T-helper 2 cell treated with Interferon-gamma antibody and Interleukin-4, amounts not matched to agents 5 μg/mL and 100 μg/mL, for 36 hours (primary cell): ENCODE measurements around the gene BRD1.
A peak's percentile ranks its signal among the peaks of the same experiment; 100 is the strongest.

Source experiments
- DNase-seq: peaks from one replicate; pipeline ENCODE4 v3.0.0; 2021; ENCODE audit warnings: low spot score
- H3K27ac Mint-ChIP-seq: one replicate; pipeline ENCODE4 v1.8.0; 2021; ENCODE audit warnings: mild to moderate bottlenecking, mixed read lengths
- H3K27me3 Mint-ChIP-seq: one replicate; pipeline ENCODE4 v1.8.0; 2021; ENCODE audit warnings: low read depth, mixed read lengths
- H3K36me3 Mint-ChIP-seq: one replicate; pipeline ENCODE4 v1.8.0; 2021; ENCODE audit warnings: low read depth, mixed read lengths
- H3K4me1 Mint-ChIP-seq: one replicate; pipeline ENCODE4 v1.8.0; 2021; ENCODE audit warnings: low read depth, mixed read lengths
- H3K4me3 Mint-ChIP-seq: one replicate; pipeline ENCODE4 v1.8.0; 2022; ENCODE audit warnings: mild to moderate bottlenecking, moderate library complexity, mixed read lengths
- H3K9me3 Mint-ChIP-seq: one replicate; pipeline ENCODE4 v1.8.0; 2021; ENCODE audit warnings: mixed read lengths

BRD1 gene

GRCh38 chr22:49849161-49850020 lies 21.7 kb upstream of the BRD1 start:
- Mint-ChIP-seq H3K36me3 (no peaks in the 10 kb centered on the region), H3K27me3 (peaks cover 39% of the 10 kb centered on the region), H3K9me3 (no peaks in the 10 kb centered on the region), H3K4me1 (peaks cover 22% of the 10 kb centered on the region), H3K4me3 (peak overlapping the region; percentile 70), H3K27ac (no peak overlapping the region)
- DNase-seq: no peak

- Mint-ChIP-seq H3K27ac (no peak overlapping the region), H3K9me3 (no peaks in the 10 kb centered on the region), H3K4me3 (no peak overlapping the region), H3K36me3 (no peaks in the 10 kb centered on the region), H3K27me3 (peaks cover 42% of the 10 kb centered on the region), H3K4me1 (peaks cover 22% of the 10 kb centered on the region)
- DNase-seq: no peak
Measured at GRCh38 chr22:49848690-49849160, 21.1 kb upstream of the BRD1 start.

GRCh38 chr22:49847751-49848689 lies 20.3 kb upstream of the BRD1 start:
- H3K27me3 Mint-ChIP-seq: peaks cover 42% of the 10 kb centered on the region
- no peak for DNase-seq
- peak overlapping the region; percentile 54 for H3K4me3 Mint-ChIP-seq
- no peak overlapping the region for H3K27ac Mint-ChIP-seq
- no peaks in the 10 kb centered on the region for H3K36me3 Mint-ChIP-seq
- peaks cover 22% of the 10 kb centered on the region for H3K4me1 Mint-ChIP-seq
- H3K9me3 Mint-ChIP-seq: no peaks in the 10 kb centered on the region

GRCh38 chr22:49845666-49846459 lies 18.2 kb upstream of the BRD1 start:
- DNase-seq: no peak
- Mint-ChIP-seq H3K9me3 (no peaks in the 10 kb centered on the region), H3K4me3 (no peak overlapping the region), H3K27me3 (peaks cover 46% of the 10 kb centered on the region), H3K36me3 (no peaks in the 10 kb centered on the region), H3K27ac (no peak overlapping the region), H3K4me1 (peaks cover 13% of the 10 kb centered on the region)

- Mint-ChIP-seq H3K27ac (no peak overlapping the region), H3K36me3 (no peaks in the 10 kb centered on the region), H3K27me3 (peaks cover 43% of the 10 kb centered on the region), H3K9me3 (no peaks in the 10 kb centered on the region), H3K4me3 (no peak overlapping the region), H3K4me1 (peaks cover 11% of the 10 kb centered on the region)
- DNase-seq: no peak
Measured at GRCh38 chr22:49845241-49845640, 17.6 kb upstream of the BRD1 start.

- H3K4me3 Mint-ChIP-seq: peak overlapping the region; percentile 91
- DNase-seq: peak; percentile 92
- peaks cover 32% of the 10 kb centered on the region for H3K4me1 Mint-ChIP-seq
- peak overlapping the region; percentile 90 for H3K27ac Mint-ChIP-seq
- peaks cover 9% of the 10 kb centered on the region for H3K27me3 Mint-ChIP-seq
- H3K9me3 Mint-ChIP-seq: no peaks in the 10 kb centered on the region
- peaks cover 2% of the 10 kb centered on the region for H3K36me3 Mint-ChIP-seq
Measured at GRCh38 chr22:49838771-49839717, 11.4 kb upstream of the BRD1 start.

- Mint-ChIP-seq H3K9me3 (peaks cover 4% of the 10 kb centered on the region), H3K27me3 (peaks cover 2% of the 10 kb centered on the region), H3K4me1 (peaks cover 30% of the 10 kb centered on the region), H3K4me3 (no peak overlapping the region), H3K36me3 (no peaks in the 10 kb centered on the region), H3K27ac (no peak overlapping the region)
- DNase-seq: no peak
Measured at GRCh38 chr22:49833340-49834007, 5.8 kb upstream of the BRD1 start.

GRCh38 chr22:49829044-49829853 lies 1.6 kb upstream of the BRD1 start:
- peak overlapping the region; percentile 75 for H3K4me3 Mint-ChIP-seq
- peaks cover 16% of the 10 kb centered on the region for H3K36me3 Mint-ChIP-seq
- H3K9me3 Mint-ChIP-seq: peaks cover 4% of the 10 kb centered on the region
- H3K4me1 Mint-ChIP-seq: peaks cover 32% of the 10 kb centered on the region
- H3K27me3 Mint-ChIP-seq: no peaks in the 10 kb centered on the region
- DNase-seq: no peak
- H3K27ac Mint-ChIP-seq: peak overlapping the region; percentile 88

GRCh38 chr22:49828599-49828965 lies 909 bp upstream of the BRD1 start:
- peak overlapping the region; percentile 88 for H3K27ac Mint-ChIP-seq
- H3K36me3 Mint-ChIP-seq: peaks cover 23% of the 10 kb centered on the region

GRCh38 chr22:49827271-49827852 lies 311 bp downstream of the BRD1 start:
- H3K9me3 Mint-ChIP-seq: peaks cover 4% of the 10 kb centered on the region
- H3K4me1 Mint-ChIP-seq: peaks cover 36% of the 10 kb centered on the region
- no peaks in the 10 kb centered on the region for H3K27me3 Mint-ChIP-seq
- no peak for DNase-seq
- H3K36me3 Mint-ChIP-seq: peaks cover 30% of the 10 kb centered on the region
- H3K27ac Mint-ChIP-seq: no peak overlapping the region
- H3K4me3 Mint-ChIP-seq: no peak overlapping the region

More at GRCh38 chr22:49828599-49828965, 909 bp upstream of the BRD1 start:
- H3K4me1 Mint-ChIP-seq: peaks cover 37% of the 10 kb centered on the region
- H3K27me3 Mint-ChIP-seq: no peaks in the 10 kb centered on the region
- peaks cover 4% of the 10 kb centered on the region for H3K9me3 Mint-ChIP-seq
- DNase-seq: no peak
- peak overlapping the region; percentile 75 for H3K4me3 Mint-ChIP-seq

GRCh38 chr22:49826603-49827270 lies 936 bp downstream of the BRD1 start:
- Mint-ChIP-seq H3K27ac (peak overlapping the region; percentile 93), H3K4me1 (peaks cover 36% of the 10 kb centered on the region), H3K36me3 (peaks cover 30% of the 10 kb centered on the region), H3K27me3 (no peaks in the 10 kb centered on the region), H3K9me3 (peaks cover 4% of the 10 kb centered on the region), H3K4me3 (peak overlapping the region; percentile 93)
- no peak for DNase-seq
